Naive B cell (primary cell): ENCODE measurements around the gene LY6G5C. TPM values are rescaled to one million over a fixed set of nuclear protein-coding genes. Genes with fewer than 3 reads are reported as not detected.
A peak's percentile ranks its signal among the peaks of the same experiment; 100 is the strongest.

ENCODE experiments used
- ATAC-seq, 2 donors: fragments of 150-1000 bp; cut with Tn5 transposase; 2 replicates each; pipeline ENCODE4 v1.10.0; 2021; ENCODE audit warnings: low read depth in 2 of 2, mild to moderate bottlenecking in 2 of 2, moderate library complexity in 2 of 2
- DNase-seq: peaks from one replicate; pipeline ENCODE4 v3.0.0; 2022
- H3K27ac Mint-ChIP-seq, 6 donors: one replicate each; pipeline ENCODE4 v1.8.0; 2020 to 2022; ENCODE audit warnings: mild to moderate bottlenecking in 6 of 6, mixed read lengths in 6 of 6, moderate library complexity in 5 of 6, inconsistent platforms in 2 of 6
- H3K27me3 Mint-ChIP-seq, 3 donors: one replicate each; pipeline ENCODE4 v1.8.0; 2021 to 2022; ENCODE audit warnings: mixed read lengths in 3 of 3, mild to moderate bottlenecking in 1 of 3
- H3K36me3 Mint-ChIP-seq, 2 donors: one replicate each; pipeline ENCODE4 v1.8.0; 2020 to 2022; ENCODE audit warnings: mixed read lengths in 2 of 2, inconsistent platforms in 1 of 2, mild to moderate bottlenecking in 1 of 2
- H3K4me1 Mint-ChIP-seq, 3 donors: one replicate each; pipeline ENCODE4 v1.8.0; 2020 to 2022; ENCODE audit warnings: mixed read lengths in 3 of 3, inconsistent platforms in 1 of 3, mild to moderate bottlenecking in 1 of 3, moderate library complexity in 1 of 3
- H3K4me3 Mint-ChIP-seq, 8 donors: one replicate each; pipeline ENCODE4 v1.8.0; 2020 to 2022; ENCODE audit warnings: mild to moderate bottlenecking in 8 of 8, mixed read lengths in 8 of 8, moderate library complexity in 8 of 8, inconsistent platforms in 2 of 8
- H3K9me3 Mint-ChIP-seq, 7 donors: one replicate each; pipeline ENCODE4 v1.8.0; 2020 to 2022; ENCODE audit warnings: mixed read lengths in 7 of 7, mild to moderate bottlenecking in 5 of 7, inconsistent platforms in 2 of 7, moderate library complexity in 1 of 7
- polyA plus RNA-seq, 6 donors: library from polyadenylated mRNA; unstranded; fragments of 300-500 nt; fragmentation: Illumina TruSeq; gene quantifications; one replicate each; pipeline ENCODE4 v1.2.3, GENCODE V29; 2021; ENCODE audit warnings: low read depth in 6 of 6

The LY6G5C gene
- polyA plus RNA-seq, 6 donors from 2014 or later = 0.48 to 1.6 (median 0.92) TPM; not detected in 2

DNA sequence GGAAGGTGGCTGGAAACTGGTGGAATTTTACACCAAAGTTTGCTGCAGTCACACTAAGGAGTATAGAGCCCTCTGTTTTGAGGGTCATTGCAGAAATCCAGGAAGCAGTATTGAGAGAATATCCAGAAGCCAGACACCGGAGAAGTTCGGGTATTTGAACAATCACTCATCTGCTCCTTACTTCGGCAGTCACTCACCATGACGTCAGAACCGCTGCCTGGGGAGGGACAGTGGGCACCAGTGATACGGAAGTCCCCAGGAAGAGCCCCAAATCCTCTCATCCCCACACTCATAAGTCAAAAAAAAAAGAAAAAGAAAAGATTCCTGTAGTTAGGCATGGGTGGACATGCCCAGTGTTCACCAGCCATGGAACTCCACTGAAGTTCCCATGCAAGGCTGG is 4.0 kb downstream of the LY6G5C start:
- peak overlapping the region in 3 of 6 donors; percentile 4 to 70 (median 29) for H3K27ac Mint-ChIP-seq

DNA sequence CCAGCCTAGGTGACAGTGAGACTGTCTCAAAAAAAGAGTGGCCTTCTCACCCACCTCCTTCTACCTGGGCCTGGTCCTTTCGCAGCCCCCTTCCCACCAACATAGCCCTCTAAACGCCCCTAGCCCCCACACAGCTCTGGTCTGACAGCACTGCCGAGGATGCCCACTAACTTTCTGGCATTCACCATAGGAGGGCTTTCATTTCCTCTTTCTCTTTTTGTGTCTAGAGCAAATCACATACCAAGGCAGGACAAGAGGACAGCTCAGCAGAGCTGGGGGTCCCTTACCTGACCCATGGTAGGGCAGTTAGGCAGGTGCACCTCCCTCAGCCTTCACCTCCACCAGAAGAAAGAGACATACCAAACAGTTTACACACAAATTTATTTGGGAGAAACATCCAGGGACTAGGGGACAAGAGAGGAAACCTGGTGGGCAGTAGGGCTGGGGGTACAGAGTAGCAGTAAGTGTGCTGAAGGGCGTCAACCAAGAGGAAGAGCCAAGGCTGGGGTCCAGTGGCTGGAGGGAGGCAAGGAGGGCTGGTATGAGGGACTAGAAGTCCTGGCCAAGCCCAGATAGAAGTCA is 4.5 kb downstream of the LY6G5C start:
- H3K4me3 Mint-ChIP-seq = no peak overlapping the region

More for the DNA sequence above, 4.0 kb downstream of the LY6G5C start:
- ATAC-seq (no peak), DNase-seq (no peak)
- Mint-ChIP-seq H3K4me3 (no peak overlapping the region), H3K4me1 (peaks cover 37 to 39% (median 37%) of the 10 kb centered on the region in 3 donors), H3K27me3 (no peaks in the 10 kb centered on the region), H3K9me3 (no peaks in the 10 kb centered on the region), H3K36me3 (peaks cover 0 to 8% of the 10 kb centered on the region in 2 donors)

DNA sequence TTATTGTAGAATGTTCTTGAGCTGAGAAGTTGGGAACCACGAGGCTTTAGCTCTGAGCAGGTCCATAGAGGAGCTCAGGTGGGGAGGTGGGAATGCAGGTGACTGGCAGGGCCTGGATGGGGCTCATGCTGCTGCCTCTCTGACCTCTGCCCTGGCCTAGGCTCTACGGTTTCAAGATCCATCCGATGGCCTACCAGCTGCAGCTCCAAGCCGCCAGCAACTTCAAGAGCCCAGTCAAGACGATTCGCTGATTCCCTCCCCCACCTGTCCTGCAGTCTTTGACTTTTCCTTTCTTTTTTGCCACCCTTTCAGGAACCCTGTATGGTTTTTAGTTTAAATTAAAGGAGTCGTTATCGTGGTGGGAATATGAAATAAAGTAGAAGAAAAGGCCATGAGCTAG is 11.2 kb downstream of the LY6G5C start, which contains the start of gene LY6G5B:
Gene LY6G5B, plus strand, starts transcription at position 301 of the 400 bp plus-strand sequence. CDS start 975 bp downstream, outside the sequence.
- no peak for ATAC-seq
- Mint-ChIP-seq H3K4me3 (peak within 1 kb of the TSS in 2 of 8 donors; percentile 47 to 52), H3K36me3 (peaks cover 4 to 17% of the 10 kb centered on the region in 2 donors), H3K4me1 (peaks cover 24 to 44% (median 32%) of the 10 kb centered on the region in 3 donors), H3K27me3 (no peaks in the 10 kb centered on the region), H3K9me3 (no peaks in the 10 kb centered on the region), H3K27ac (peak within 1 kb of the TSS in 2 of 6 donors; percentile 38 to 84)
- no peak for DNase-seq

More for the DNA sequence above, 4.5 kb downstream of the LY6G5C start:
- Mint-ChIP-seq H3K4me1 (peaks cover 34 to 35% (median 34%) of the 10 kb centered on the region in 3 donors), H3K27me3 (no peaks in the 10 kb centered on the region), H3K9me3 (no peaks in the 10 kb centered on the region), H3K36me3 (peaks cover 0 to 8% of the 10 kb centered on the region in 2 donors), H3K27ac (peak overlapping the region in 5 of 6 donors; percentile 4 to 92 (median 29))
- DNase-seq = no peak
- peak; percentile 52 to 61 for ATAC-seq

DNA sequence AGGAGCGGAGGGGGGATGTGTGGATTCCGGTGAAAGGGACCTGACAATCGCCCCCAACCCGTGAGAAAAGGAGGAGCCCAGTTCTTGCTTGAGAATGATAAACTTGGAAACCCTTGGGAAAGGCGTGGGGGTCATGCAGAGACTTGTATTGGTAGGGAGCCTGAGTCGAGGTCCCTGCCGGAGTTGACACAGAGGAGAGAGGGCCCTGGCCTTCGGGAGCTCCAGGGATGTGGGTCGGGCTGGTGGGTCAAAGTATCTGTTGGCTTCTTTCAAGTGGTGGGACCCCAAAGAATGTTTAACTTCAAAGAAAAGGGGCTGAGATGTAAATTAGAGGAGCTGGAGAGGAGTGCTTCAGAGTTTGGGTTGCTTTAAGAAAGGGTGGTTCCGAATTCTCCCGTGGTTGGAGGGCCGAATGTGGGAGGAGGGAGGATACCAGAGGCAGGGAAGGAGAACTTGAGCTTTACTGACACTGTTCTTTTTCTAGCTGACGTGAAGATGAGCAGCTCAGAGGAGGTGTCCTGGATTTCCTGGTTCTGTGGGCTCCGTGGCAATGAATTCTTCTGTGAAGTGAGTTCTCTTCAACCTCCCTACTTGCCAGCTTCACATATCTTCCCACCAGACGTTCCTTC is 14.4 kb downstream of the LY6G5C start:
- peak overlapping the region; percentile 21 to 99 (median 99) for H3K27ac Mint-ChIP-seq
- ATAC-seq = no peak
- H3K4me1 Mint-ChIP-seq = peaks cover 45 to 73% (median 55%) of the 10 kb centered on the region in 3 donors
- no peak for DNase-seq
- H3K27me3 Mint-ChIP-seq = no peaks in the 10 kb centered on the region
- peak overlapping the region; percentile 94 to 99 (median 97) for H3K4me3 Mint-ChIP-seq
- no peaks in the 10 kb centered on the region for H3K9me3 Mint-ChIP-seq
- H3K36me3 Mint-ChIP-seq = peaks cover 4 to 26% of the 10 kb centered on the region in 2 donors

DNA sequence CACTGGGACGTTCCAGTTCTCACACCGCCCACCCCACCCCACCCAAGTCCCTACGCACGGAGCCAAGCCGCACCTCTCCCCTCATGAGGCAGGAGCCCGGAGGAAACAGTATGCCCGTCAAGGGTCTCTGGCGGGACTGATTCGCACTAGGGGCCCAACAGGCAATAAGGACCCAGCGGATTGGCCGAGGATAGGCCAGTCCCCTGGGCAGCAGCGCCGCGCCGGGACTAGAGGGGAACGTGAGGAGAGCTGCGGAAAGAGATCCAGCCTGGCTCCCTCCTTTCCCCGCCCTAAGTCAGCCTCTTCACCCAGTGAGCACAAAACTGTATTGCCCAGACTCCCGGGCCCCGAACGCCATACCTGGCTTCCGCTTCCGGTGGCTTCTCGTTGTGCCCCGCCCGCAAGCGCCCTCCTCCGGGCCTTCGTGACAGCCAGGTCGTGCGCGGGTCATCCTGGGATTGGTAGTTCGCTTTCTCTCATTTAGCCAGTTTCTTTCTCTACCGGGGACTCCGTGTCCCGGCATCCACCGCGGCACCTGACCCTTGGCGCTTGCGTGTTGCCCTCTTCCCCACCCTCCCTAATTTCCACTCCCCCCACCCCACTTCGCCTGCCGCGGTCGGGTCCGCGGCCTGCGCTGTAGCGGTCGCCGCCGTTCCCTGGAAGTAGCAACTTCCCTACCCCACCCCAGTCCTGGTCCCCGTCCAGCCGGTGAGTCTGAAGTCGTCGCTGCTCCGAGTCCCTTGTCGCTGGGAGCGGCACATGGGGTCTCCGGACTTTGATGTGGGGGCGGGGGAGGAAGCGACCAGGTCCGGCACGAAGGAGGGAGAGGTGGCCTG is 15.1 kb downstream of the LY6G5C start, which contains the start of gene CSNK2B:
Gene CSNK2B, plus strand, starts transcription at position 580 of the 836 bp plus-strand sequence. CDS start 752 bp downstream, outside the sequence.
- Mint-ChIP-seq H3K27me3 (no peaks in the 10 kb centered on the region), H3K4me3 (peak within 1 kb of the TSS; percentile 94 to 99 (median 97)), H3K4me1 (peaks cover 48 to 81% (median 62%) of the 10 kb centered on the region in 3 donors), H3K9me3 (no peaks in the 10 kb centered on the region), H3K36me3 (peaks cover 4 to 26% of the 10 kb centered on the region in 2 donors), H3K27ac (peak within 1 kb of the TSS; percentile 96 to 99 (median 99))
- DNase-seq (peak; percentile 97), ATAC-seq (peak; percentile 80 to 81)

DNA sequence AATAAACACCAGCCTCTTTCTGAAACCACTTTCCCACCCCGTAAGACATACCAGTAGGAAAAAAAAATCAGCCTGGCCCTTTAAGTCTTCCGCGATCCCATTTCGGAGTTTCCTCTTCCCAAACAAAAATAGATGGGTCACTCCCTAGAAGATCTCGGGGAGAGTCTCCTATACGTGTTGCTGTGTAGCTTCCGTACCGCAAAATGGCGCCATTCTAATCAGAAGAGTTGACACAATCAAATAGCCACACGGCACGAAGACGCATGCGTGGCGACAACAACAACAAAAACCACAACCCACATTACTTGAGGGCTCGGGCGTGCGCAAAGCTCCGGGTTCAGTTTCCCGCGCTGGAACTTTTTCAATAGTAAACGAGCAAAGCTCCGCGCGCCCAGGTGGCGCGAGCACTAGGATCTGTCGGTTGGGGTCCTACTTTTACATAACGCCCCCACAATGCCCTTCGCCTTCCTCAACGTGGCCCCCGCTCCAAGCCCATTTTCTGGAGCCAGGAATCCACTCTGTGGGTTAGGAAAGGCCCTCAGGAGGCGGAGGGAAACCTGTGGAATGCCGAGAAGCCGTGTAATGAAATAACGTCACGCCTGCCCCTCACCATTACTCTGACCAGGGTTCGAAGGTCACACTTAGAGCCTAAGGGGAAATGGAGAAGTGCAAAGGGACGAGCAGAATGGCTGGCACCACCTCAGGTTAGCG is 15.9 kb downstream of the LY6G5C start, which contains the start of gene GPANK1:
Gene GPANK1, minus strand, starts transcription at position 208 of the 711 bp plus-strand sequence. CDS start 519 bp downstream, outside the sequence.
- peak; percentile 78 for DNase-seq
- Mint-ChIP-seq H3K36me3 (peaks cover 4 to 26% of the 10 kb centered on the region in 2 donors), H3K9me3 (no peaks in the 10 kb centered on the region), H3K27me3 (no peaks in the 10 kb centered on the region), H3K4me1 (peaks cover 51 to 84% (median 63%) of the 10 kb centered on the region in 3 donors), H3K27ac (peak within 1 kb of the TSS; percentile 96 to 99 (median 99)), H3K4me3 (peak within 1 kb of the TSS; percentile 94 to 99 (median 97))
- peak; percentile 27 to 36 for ATAC-seq

DNA sequence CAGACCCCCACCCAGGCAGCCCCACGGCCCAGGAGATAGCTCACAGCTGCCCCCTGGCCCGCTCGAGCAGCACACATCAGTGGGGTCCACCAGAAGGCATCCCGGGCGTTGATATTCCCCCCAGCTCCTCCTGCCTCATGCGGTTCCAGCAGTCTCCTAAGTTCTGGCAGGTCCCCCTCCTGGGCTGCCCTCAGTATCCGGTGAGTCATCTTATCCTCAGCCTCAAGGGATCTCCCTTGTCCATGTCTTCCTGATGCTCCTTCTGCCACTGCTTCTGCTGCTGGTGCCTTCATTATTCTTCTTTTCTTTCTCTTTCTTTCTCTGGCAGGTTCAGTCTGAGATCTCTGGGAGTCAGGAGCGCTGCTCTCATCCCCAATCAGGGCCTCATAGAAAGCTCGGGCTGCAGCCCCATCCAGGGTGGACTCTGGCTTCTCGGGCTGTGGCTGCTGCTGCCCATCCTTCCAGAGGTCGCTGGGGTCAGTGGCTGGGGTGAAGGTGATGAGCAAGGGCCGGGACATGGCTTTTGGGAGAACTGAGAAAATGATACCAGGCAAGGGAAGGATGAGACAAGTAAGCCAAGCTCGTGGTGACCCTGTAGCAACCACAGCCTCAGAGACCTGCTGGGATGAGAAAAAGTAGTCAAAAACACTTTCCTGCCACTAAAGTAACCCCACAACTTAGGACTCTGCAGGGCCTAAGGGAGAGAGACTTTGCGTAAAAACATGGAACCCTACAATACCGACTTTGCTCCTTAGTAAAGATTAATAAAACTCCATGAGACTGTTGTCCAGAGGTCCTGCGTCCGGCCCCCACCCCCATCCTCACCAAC is 16.7 kb downstream of the LY6G5C start:
- no peak for DNase-seq
- peaks cover 57 to 88% (median 71%) of the 10 kb centered on the region in 3 donors for H3K4me1 Mint-ChIP-seq
- peaks cover 4 to 26% of the 10 kb centered on the region in 2 donors for H3K36me3 Mint-ChIP-seq
- peak overlapping the region; percentile 94 to 99 (median 97) for H3K4me3 Mint-ChIP-seq
- no peaks in the 10 kb centered on the region for H3K9me3 Mint-ChIP-seq
- H3K27ac Mint-ChIP-seq = peak overlapping the region; percentile 96 to 99 (median 99)
- ATAC-seq = no peak
- no peaks in the 10 kb centered on the region for H3K27me3 Mint-ChIP-seq

DNA sequence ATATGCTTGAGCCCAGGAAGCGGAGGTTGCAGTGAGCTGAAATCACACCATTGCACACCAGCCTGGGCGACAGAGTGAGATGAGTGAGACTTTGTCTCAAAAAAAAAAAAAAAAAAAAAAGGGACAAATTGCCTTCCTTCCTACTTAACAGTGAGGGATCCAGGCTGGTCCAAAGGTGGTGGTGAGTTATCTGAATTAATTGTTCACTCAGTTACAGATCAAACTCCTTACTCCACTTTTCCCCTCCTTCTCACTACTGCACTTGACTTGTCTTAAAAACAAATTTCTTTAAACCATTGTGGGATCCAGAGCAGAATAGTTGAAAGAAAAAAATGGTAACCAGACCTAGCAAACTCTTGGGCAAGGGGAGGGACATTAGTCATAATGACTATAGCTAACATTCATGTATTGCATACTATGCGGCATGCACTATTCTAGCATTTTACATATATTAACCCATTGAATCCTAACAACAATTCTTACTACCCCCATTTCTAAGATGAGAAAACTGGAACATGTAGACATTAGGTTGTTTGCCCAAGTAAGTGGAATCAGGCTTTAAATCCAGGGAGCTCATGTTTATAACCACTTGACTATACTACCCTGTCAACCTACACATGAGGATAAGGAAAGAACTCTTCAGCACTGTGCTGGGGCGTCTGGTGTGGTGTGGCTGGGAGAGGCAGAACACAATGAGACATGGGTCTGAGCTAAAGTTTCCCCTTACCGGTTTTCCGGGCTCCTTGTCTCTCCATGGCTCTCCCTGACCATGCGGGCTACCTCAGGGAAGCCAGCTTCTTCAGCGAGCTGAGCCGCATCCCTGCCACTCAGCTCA is 17.5 kb downstream of the LY6G5C start:
- Mint-ChIP-seq H3K27me3 (no peaks in the 10 kb centered on the region), H3K4me1 (peaks cover 62 to 88% (median 79%) of the 10 kb centered on the region in 3 donors), H3K9me3 (no peaks in the 10 kb centered on the region), H3K27ac (peak overlapping the region in 3 of 6 donors; percentile 96 to 99 (median 99)), H3K36me3 (peaks cover 4 to 26% of the 10 kb centered on the region in 2 donors), H3K4me3 (peak overlapping the region; percentile 52 to 99 (median 96))
- ATAC-seq = no peak
- no peak for DNase-seq

DNA sequence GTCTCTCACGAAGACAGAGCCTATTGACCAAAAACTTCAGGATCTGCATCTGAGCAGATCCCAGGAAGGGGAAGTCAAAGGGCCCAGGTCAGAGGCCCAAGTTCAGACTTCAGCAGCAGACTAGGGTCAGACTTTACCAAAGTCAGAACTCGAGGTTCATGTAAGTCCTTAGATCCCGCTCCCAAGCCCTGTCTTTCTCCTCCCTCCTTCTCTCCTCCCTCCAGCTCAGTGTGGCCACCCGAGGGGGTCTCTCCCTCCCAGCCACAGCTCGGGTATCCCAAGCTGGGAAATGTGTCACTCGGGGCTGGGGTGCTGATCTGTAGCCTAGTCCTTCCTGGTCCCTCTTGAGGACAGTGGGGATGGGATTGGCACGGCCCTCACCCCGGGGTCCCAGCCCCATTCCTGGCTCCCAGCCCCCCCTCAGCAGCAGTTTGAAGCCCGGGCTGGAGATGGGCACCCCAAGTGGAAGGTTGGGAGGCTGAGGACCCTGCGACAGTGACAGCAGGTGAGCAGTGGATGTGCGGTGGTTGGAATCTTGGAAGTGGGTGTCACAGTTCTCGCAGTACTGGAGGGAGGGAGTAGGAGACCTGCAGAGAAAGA is 18.6 kb downstream of the LY6G5C start:
- peaks cover 0 to 17% of the 10 kb centered on the region in 2 donors for H3K36me3 Mint-ChIP-seq
- no peak for ATAC-seq
- DNase-seq = no peak
- H3K27ac Mint-ChIP-seq = peak overlapping the region in 3 of 6 donors; percentile 18 to 96 (median 38)
- H3K9me3 Mint-ChIP-seq = no peaks in the 10 kb centered on the region
- no peaks in the 10 kb centered on the region for H3K27me3 Mint-ChIP-seq
- peaks cover 67 to 87% (median 80%) of the 10 kb centered on the region in 3 donors for H3K4me1 Mint-ChIP-seq
- H3K4me3 Mint-ChIP-seq = peak overlapping the region in 7 of 8 donors; percentile 4 to 96 (median 61)

DNA sequence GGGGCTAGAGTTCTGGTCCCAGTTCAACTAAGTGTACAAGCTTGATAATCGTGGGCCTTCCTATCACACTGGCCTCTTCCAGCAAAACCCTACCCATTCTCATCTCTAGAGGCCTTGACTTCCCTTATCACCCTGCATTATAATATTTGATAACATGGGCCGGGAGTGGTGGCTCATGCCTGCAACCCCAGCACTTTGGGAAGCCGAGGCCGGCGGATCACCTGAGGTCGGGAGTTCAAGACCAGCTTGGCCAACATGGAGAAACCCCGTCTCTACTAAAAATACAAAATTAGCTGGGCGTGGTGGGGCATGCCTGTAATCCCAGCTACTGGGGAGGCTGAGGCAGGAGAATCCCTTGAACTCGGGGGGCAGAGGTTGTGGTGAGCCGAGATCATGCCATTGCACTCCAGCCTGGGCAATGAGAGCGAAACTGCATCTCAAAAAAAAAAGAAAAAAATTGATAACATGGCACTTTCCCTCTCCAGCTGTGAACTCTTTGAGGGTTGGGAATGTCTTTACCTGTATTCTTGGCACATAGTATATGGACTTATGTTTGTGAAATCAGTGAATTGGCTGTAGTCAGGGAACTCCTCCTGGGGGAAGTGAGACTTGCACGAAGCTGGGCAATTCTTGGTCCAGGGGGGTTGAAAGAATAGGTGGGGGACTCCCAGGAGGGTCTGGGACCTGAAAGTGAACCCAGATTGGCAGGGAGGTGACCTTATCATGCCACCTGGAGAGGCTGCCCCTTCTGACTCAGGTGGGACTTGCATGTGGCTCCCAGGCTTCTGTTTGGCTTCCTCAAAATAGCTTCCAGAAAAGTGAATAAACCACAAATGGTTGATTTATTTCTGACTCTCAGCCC is 19.4 kb downstream of the LY6G5C start:
- no peak for ATAC-seq
- H3K27me3 Mint-ChIP-seq = no peaks in the 10 kb centered on the region
- peaks cover 62 to 87% (median 80%) of the 10 kb centered on the region in 3 donors for H3K4me1 Mint-ChIP-seq
- peak overlapping the region; percentile 65 to 92 (median 88) for H3K27ac Mint-ChIP-seq
- peaks cover 0 to 18% of the 10 kb centered on the region in 2 donors for H3K36me3 Mint-ChIP-seq
- H3K4me3 Mint-ChIP-seq = peak overlapping the region; percentile 91 to 96 (median 95)
- H3K9me3 Mint-ChIP-seq = no peaks in the 10 kb centered on the region
- no peak for DNase-seq
